NCI-H2081 (cell line): ENCODE measurements around the gene RYR2.

Source experiments
- DNase-seq, 2 experiments: peaks; one replicate each; lab custom pipeline; 2025; lab: John Stamatoyannopoulos, UW

RYR2 gene

GRCh38 chr1:237199026-237199425, 157.0 kb downstream of the RYR2 start:
- no peak for DNase-seq

DNA sequence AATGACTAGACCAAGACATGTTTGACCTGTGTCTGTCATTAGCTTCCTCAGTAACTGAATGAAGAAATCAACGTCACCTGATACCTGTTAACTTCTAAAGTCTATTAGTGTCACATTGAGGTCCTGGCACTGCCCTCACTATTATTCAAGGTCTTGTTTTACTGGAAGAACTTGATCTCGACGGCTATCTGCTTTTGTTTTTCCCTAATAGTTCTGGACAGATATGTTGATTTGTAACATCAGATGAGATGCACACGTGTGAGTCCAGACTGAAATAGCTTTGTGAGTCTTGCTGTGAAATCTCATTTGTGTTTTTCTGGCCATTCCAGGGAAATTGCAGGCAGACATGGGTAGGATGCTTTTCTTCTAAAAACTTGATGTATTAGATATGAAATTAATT, 159.2 kb downstream of the RYR2 start:
- no peak for DNase-seq

DNA sequence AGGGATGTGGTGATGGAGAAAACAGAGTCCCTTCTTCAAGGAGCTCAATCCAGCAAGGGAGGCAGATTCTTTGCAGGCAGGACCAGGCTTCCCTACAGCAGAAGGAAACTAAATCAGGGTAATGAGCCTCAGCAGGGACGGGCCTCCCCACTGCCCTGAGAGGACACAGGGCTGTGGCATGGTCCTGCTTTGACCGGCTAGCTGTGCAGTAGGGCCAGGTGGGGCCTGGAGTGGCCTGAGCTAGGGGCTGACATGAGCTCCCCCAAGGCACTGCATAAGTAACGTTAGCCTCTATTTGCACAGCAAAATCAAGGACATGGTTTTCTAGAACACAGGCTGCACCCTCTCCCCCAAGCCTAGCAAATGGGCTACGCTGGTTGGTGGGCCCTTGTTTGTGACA, 162.9 kb downstream of the RYR2 start:
- DNase-seq, result no peak

- no peak for DNase-seq
Observed at GRCh38 chr1:237205400-237206064, 163.5 kb downstream of the RYR2 start.

DNA sequence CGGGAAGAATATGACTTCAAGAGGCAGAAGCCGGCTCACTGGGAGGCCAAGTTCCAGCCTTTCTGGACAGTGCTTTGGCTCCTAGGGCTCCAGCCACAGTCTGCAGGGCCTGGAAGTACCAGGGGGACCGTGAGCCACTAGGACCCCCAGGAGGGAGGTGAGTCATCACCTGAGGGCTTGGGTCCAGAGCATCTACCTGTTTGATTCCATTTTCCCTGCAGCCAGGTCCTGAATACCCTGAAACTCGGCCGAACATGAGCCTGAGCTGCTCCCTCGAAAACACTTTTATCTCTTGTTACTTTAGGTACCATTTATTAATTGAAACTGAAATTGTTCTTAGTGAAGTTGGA, 164.1 kb downstream of the RYR2 start:
- no peak for DNase-seq

GRCh38 chr1:237211031-237211430, 169.0 kb downstream of the RYR2 start:
- no peak for DNase-seq

GRCh38 chr1:237211540-237211939, 169.6 kb downstream of the RYR2 start:
- DNase-seq, result no peak

- DNase-seq, result no peak
Observed at GRCh38 chr1:237219751-237220642, 178.0 kb downstream of the RYR2 start.

- no peak for DNase-seq
Observed at GRCh38 chr1:237223419-237223818, 181.4 kb downstream of the RYR2 start.

DNA sequence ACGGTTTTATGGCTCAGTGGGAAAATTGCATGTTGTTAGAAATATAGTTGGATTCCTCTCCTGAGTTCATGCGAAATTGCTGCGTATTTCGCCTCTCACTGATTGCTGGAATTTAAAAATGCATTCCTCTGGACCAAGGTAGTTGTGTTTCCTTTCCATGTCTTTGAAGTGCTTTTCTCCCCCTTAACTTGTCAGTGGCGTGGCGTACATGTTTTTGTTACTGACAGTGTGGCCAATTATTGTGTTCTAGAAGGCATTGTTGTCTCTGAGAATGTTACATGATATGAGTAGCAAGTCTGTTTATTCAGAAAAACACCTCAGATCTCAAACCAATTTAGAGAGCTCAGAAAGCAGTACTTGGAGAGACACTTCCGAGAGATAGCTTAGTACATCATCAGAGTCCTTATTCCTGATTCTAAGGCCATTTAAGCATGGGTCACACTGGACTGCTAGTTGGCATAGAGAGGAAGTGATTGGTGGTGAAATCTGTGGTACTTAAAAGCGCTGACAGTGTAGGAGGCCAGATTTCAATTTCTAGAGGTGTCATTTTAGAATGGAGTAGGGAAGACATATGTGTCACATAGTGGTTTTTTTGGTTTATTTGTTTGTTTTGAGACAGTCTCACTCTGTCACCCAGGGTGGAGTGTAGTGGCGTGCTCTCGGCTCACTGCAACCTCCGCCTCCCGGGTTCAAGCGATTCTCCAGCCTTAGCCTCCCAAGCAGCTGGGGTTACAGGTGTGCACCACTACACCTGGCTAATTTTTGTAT, 184.4 kb downstream of the RYR2 start:
- no peak for DNase-seq

DNA sequence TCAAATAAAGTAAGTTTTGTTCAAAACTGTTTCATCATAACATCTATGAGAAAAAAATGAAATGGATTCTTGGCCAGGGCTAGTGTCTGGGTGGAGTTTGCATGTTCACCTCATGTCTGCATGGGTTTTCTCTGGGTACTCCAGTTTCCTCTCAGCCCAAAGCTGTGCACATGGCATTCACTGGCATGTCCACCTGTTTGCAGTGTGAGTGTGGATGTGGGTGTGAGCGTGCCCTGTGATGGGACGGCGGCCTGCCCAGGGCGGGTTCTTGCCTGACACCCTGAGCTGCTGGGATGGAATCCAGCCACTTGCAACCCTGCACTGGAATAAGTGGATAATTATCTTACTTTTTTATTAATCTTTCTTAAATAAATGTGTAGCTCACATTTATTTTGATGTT, 185.5 kb downstream of the RYR2 start:
- no peak for DNase-seq

- DNase-seq, result no peak
Observed at GRCh38 chr1:237228421-237228820, 186.4 kb downstream of the RYR2 start.

GRCh38 chr1:237229333-237229732, 187.3 kb downstream of the RYR2 start:
- DNase-seq, result no peak

DNA sequence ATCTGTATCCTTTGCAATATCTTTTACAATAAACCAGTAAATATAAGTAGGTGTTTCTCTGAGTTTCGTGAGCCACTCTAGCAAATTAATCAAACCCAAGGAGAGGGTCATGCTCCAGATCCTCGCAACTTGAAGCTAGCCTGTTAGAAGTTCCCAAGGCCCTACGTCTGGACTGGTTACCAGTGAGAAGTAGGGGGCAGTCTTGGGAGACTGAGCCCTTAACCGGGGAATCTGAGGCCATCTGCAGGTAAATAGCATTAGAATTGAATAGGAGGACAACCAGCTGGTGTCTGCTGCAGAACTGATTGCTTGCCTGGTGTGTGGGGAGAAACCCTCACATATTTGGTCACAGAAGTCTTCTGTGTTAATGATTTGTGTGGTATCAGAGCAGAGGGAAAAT, 190.5 kb downstream of the RYR2 start:
- DNase-seq, result no peak

- no peak for DNase-seq
Observed at GRCh38 chr1:237235091-237235490, 193.1 kb downstream of the RYR2 start.

DNA sequence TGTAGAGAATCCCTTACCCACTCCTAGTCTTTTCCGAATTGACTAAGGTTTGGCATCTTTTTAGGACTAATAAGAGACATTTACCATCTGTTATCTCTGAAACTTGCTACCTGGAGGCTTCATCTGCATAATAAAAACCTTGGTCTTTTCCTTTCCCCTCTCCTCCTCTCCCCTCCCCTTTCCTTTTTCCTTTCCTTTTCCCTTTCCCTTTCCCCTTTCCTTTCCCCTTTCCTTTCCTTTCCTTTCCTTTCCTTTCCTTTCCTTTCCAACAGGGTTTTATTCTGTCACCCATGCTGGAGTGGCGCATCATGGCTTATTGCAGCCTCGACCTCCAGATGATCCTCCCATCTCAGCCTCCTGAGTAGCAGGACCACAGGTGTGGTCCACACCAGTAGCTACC, 195.7 kb downstream of the RYR2 start:
- DNase-seq, result no peak

DNA sequence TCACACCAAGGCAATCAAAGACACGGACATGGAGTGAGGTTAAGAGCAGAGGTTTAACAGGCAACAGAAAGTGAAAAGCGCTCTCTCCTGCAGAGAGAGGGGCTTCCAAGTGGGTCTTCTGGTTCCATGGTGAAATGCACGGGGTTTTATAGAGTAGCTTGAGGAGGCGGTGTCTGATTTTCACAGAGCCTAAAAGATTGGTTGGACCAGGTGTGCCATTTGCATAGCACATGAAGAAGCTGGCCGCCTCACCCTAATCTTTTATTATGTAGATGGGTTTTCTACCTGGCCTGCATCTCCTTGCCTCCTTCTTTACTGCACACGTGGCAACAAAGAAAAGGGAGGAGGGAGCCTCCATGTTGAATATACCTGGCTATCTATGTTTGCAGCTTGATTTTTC, 197.3 kb downstream of the RYR2 start:
- DNase-seq, result no peak

- DNase-seq, result no peak
Observed at GRCh38 chr1:237241038-237241437, 199.1 kb downstream of the RYR2 start.

DNA sequence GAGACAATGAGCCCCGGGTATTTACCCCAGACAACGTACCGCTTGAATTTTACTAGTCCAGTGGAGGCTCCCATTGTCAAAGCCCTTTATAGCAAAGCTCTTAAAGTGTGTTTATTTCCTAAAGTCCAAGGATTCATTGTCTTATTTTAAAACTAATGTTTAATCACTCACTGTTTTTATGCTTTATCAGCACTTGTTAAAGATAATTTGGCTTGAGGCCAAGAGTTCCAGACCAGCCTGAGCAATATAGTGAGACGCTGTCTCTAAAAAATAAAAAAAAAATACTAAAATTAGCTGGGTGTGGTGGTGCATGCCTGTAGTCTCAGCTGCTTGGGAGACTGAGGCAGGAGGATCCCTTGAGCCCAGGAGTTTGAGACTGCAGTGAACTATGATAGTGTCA, 202.8 kb downstream of the RYR2 start:
- DNase-seq, result no peak

GRCh38 chr1:237247442-237247841, 205.5 kb downstream of the RYR2 start:
- no peak for DNase-seq

GRCh38 chr1:237249120-237249519, 207.1 kb downstream of the RYR2 start:
- DNase-seq, result no peak

- DNase-seq, result no peak
Observed at GRCh38 chr1:237250055-237250454, 208.1 kb downstream of the RYR2 start.

- DNase-seq, result no peak
Observed at GRCh38 chr1:237255071-237255470, 213.1 kb downstream of the RYR2 start.
